PC-9 (cell line): ENCODE results near the gene GALNT7.

ENCODE experiments used
- CTCF ChIP-seq: fragments of 200-600 bp; sonication (generic); conservative IDR thresholded peaks from 2 replicates; pipeline ENCODE4 v1.6.1; 2017; ENCODE audit warnings: mixed run types, antibody characterized with exemption, mild to moderate bottlenecking, moderate library complexity
- EZH2 ChIP-seq: fragments of 200-600 bp; sonication (generic); IDR thresholded peaks from 2 replicates; pipeline ENCODE4 v1.8.0; 2017; ENCODE audit warnings: antibody characterized with exemption, low read depth

- no peak for TF ChIP-seq CTCF
- no peak for TF ChIP-seq EZH2
Measured at GRCh38 chr4:173277340-173277739, 108.7 kb downstream of the GALNT7 start.
